Testis (tissue), 3 donors: ENCODE measurements around the gene TENM4. TPM values are rescaled to one million over a fixed set of nuclear protein-coding genes. Genes with fewer than 3 reads are reported as not detected.

Source experiments
- DNase-seq: peaks from one replicate; pipeline ENCODE4 v3.0.0-alpha.2; 2019
- H3K27ac ChIP-seq, 2 donors: fragments of 200-600 bp; sonication (generic); one replicate each; pipeline ENCODE4 v1.5.1; 2019
- H3K27me3 ChIP-seq: fragments of 200-600 bp; sonication (generic); one replicate; pipeline ENCODE4 v1.5.1; 2019
- H3K36me3 ChIP-seq: fragments of 200-600 bp; sonication (generic); one replicate; pipeline ENCODE4 v1.5.1; 2017; ENCODE audit warnings: low read depth; ENCODE audit errors: missing control alignments
- H3K4me1 ChIP-seq: fragments of 200-600 bp; sonication (generic); one replicate; pipeline ENCODE4 v1.5.1; 2019
- H3K4me3 ChIP-seq, 2 donors: fragments of 200-600 bp; sonication (generic); one replicate each; pipeline ENCODE4 v1.5.1; 2017 to 2019
- H3K9me3 ChIP-seq: fragments of 200-600 bp; sonication (generic); one replicate; pipeline ENCODE4 v1.5.1; 2017
- POLR2A ChIP-seq: fragments of 450-650 bp; IDR thresholded peaks from one replicate; pipeline ENCODE4 v1.6.1; 2017; ENCODE audit warnings: antibody characterized with exemption, mild to moderate bottlenecking, moderate library complexity
- WGBS, 2 donors: methylation state at CpG; one replicate each; pipeline ENCODE4 v1.1.5; 2018; 5-methylcytosine and 5-hydroxymethylcytosine counted together
- intact Hi-C: fragments of 100-400 bp; cut with DNase I; formaldehyde crosslinking; loops from one replicate; pipeline ENCODE4 v1.15.1; 2023; ENCODE audit warnings: low total_unique reads
- polyA plus RNA-seq: library from polyadenylated mRNA; stranded (reverse); fragments of 350-450 nt; fragmentation: Illumina TruSeq; extraction: RNeasy Lipid Tissue Mini Kit (QIAGEN cat#74804); gene quantifications from one replicate; pipeline ENCODE4 v1.2.3, GENCODE V29; 2014; ENCODE audit warnings: low read depth, low replicate concordance; ENCODE audit not compliant: insufficient read depth
- total RNA-seq, 2 donors: library from RNA; depleted of rRNA; stranded (reverse); fragments of >200 nt; gene quantifications; one replicate each; pipeline ENCODE4 v1.2.3, GENCODE V29; 2016
- TF ChIP-seq, protein P1 (sequence below), 3 experiments: fragments of 450-650 bp in 2 of 3; fragments of 200-600 bp in 1 of 3; sonication (generic) in 1 of 3; IDR thresholded peaks; one replicate each; pipeline ENCODE4 v1.5.1; 2016 to 2019; ENCODE audit warnings: antibody characterized with exemption in 3 of 3, mild to moderate bottlenecking in 2 of 3, moderate library complexity in 1 of 3

Gene TENM4
- total and polyA plus RNA-seq, 3 donors from 2014 or later = 10.6 to 17.9 (median 11.4) TPM

DNA sequence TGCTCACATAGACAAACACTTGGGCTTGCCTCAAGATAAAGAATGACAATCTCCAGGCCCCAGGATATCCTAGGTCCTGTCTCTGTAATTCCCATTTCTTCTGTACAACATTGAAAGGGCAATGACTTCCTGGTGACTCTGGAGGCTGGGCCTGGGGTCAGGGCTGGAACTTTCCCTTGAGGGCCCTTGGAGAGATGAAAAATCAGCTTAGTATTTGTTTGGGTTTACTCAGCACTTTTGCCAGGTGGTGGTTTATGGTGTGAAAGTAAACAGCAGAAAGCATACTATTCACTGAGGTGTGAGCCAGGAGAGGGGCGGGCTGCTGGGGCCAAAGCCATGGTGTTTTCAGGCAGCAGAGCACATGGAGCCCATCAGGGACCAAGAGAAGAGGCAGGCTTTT is 651.5 kb downstream of the TENM4 start:
- Histone ChIP-seq H3K27me3 (no peaks in the 10 kb centered on the region), H3K36me3 (no peaks in the 10 kb centered on the region), H3K27ac (no peak overlapping the region), H3K4me1 (no peaks in the 10 kb centered on the region), H3K4me3 (no peak overlapping the region), H3K9me3 (no peaks in the 10 kb centered on the region)
- TF ChIP-seq POLR2A = no peak
- TF ChIP-seq, protein P1, sequence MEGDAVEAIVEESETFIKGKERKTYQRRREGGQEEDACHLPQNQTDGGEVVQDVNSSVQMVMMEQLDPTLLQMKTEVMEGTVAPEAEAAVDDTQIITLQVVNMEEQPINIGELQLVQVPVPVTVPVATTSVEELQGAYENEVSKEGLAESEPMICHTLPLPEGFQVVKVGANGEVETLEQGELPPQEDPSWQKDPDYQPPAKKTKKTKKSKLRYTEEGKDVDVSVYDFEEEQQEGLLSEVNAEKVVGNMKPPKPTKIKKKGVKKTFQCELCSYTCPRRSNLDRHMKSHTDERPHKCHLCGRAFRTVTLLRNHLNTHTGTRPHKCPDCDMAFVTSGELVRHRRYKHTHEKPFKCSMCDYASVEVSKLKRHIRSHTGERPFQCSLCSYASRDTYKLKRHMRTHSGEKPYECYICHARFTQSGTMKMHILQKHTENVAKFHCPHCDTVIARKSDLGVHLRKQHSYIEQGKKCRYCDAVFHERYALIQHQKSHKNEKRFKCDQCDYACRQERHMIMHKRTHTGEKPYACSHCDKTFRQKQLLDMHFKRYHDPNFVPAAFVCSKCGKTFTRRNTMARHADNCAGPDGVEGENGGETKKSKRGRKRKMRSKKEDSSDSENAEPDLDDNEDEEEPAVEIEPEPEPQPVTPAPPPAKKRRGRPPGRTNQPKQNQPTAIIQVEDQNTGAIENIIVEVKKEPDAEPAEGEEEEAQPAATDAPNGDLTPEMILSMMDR (IDR thresholded peaks at IDR 0.05) = no peak
- intact Hi-C loops = no loop called here
- no peak for DNase-seq
- WGBS, 2 donors = 88 to 100% methylated on average over 1 of the region's 1 CpG

DNA sequence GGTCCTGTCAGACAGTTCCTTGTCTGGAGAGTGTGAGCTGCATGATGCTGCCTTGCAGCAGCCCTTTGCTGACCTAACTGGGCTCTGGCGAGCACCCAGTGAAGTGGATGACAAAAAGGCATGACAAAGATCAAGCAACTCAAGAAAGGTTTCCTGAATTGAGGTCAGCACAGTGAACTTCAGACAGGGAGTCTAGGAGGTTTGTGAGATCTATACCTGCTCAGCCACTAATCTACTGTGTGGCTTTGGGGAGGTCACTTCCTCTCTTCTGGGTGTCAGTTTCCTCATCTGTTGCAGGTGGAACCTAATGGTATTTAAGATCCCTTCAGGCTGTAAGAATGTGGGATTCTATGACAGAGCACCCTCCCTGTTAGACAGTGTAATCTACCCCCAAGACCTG is 652.3 kb downstream of the TENM4 start:
- no peak for DNase-seq
- Histone ChIP-seq H3K4me3 (no peak overlapping the region), H3K9me3 (no peaks in the 10 kb centered on the region), H3K36me3 (no peaks in the 10 kb centered on the region), H3K27me3 (no peaks in the 10 kb centered on the region), H3K4me1 (no peaks in the 10 kb centered on the region), H3K27ac (no peak overlapping the region)
- no peak for TF ChIP-seq POLR2A
- TF ChIP-seq, protein P1 (IDR thresholded peaks at IDR 0.05) = no peak
- 89 to 100% methylated on average over 1 of the region's 1 CpG for WGBS, 2 donors
- intact Hi-C loops = no loop called here

DNA sequence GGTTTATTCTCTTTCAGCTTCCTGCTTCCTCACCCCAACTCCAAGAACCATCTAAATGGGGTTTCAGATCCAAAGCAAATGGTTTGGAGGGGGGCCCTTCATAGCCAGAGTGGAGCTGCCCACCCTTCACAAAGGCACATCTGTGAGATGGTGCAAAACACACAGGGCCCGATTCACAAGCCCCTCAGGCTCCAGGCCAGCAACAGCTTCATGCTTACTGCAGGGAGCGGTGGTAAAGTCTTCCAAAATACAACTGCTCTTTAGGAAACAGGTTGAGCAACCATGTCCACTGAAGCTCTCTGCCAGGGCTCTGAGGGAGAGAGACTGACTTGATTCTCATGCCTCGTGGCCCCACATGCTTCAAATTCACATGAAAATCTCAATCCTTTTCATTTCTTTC is 653.1 kb downstream of the TENM4 start:
- no peak for DNase-seq
- WGBS, 2 donors = 87 to 93% methylated on average over 3 of the region's 3 CpGs
- Histone ChIP-seq H3K4me1 (no peaks in the 10 kb centered on the region), H3K27ac (no peak overlapping the region), H3K36me3 (no peaks in the 10 kb centered on the region), H3K9me3 (no peaks in the 10 kb centered on the region), H3K27me3 (no peaks in the 10 kb centered on the region), H3K4me3 (no peak overlapping the region)
- no peak for TF ChIP-seq POLR2A
- TF ChIP-seq, protein P1 (IDR thresholded peaks at IDR 0.05) = no peak
- intact Hi-C loops = no loop called here

DNA sequence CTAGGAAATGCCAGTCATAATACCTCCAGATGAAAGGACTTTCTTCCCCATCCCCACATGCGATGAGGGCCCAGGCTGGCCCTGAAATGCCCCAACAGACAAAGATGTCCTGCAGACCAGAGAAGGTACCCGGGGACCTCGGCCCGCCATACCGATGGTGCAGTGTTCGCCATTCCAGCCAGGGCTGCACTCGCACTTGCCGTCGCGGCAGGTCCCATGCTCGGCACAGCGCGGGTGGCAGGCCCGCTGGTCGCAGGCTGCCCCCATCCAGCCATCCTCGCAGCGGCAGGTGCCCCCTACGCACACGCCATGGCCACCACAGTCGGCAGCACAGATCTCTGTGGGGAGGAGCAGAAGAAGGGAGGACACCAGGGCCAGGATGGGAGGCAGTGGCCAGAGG is 654.1 kb downstream of the TENM4 start:
- Histone ChIP-seq H3K36me3 (no peaks in the 10 kb centered on the region), H3K27me3 (no peaks in the 10 kb centered on the region), H3K4me1 (no peaks in the 10 kb centered on the region), H3K4me3 (no peak overlapping the region), H3K27ac (no peak overlapping the region), H3K9me3 (no peaks in the 10 kb centered on the region)
- TF ChIP-seq, protein P1 (IDR thresholded peaks at IDR 0.05) = no peak
- TF ChIP-seq POLR2A = no peak
- DNase-seq = no peak
- 85 to 91% methylated on average over 5 to 20 of the region's 20 CpGs for whole genome bisulfite sequencing, 2 donors
- intact Hi-C loops = no loop called here

DNA sequence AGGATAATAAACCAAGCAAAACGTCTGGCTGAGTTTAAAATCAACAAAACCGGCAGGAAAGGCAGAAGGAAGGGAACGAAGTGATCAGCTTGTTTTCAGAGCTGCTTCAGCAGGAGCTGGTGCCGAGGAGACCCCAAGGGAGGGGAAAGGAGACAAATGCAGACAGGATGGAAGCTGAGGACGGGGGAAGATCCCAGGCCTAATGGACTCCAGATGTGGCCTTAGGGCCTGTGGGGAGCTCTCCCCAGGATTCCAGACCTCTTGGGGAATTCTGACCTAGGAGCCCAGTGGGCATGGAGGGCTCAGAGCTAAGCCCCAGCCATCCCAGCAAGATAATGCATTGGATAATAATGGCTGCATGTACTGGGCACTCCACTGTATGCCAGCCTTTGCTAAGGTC is 654.7 kb downstream of the TENM4 start:
- no peak for TF ChIP-seq POLR2A
- TF ChIP-seq, protein P1 (IDR thresholded peaks at IDR 0.05) = no peak
- no peaks in the 10 kb centered on the region for H3K9me3 ChIP-seq
- no peaks in the 10 kb centered on the region for H3K4me1 ChIP-seq
- H3K4me3 ChIP-seq = no peak overlapping the region
- no peaks in the 10 kb centered on the region for H3K36me3 ChIP-seq
- H3K27me3 ChIP-seq = no peaks in the 10 kb centered on the region
- DNase-seq = no peak
- H3K27ac ChIP-seq = no peak overlapping the region
- intact Hi-C loops = no loop called here
- whole genome bisulfite sequencing, 2 donors = 44 to 60% methylated on average over 5 of the region's 5 CpGs
